Gastrocnemius medialis (tissue), 4 donors: Measurements from ENCODE around the gene ZBP1. TPM values are rescaled to one million over a fixed set of nuclear protein-coding genes. Genes with fewer than 3 reads are reported as not detected.

Experiments
- ATAC-seq, 2 donors: fragments of 150-250 bp; one replicate each; pipeline ENCODE4 v1.9.1; 2016
- DNase-seq, 2 donors: peaks; one replicate each; pipeline ENCODE4 v3.0.0-alpha.2; 2019
- H3K27ac ChIP-seq, 4 donors: fragments of 200-600 bp; sonication (generic); 1 replicate in 1 of 4; 2 replicates in 3 of 4; pipeline ENCODE4 v1.5.1; 2016 to 2018; ENCODE audit warnings: mild to moderate bottlenecking in 2 of 4, moderate library complexity in 1 of 4
- H3K27me3 ChIP-seq, 3 donors: fragments of 200-600 bp; sonication (generic) in 2 of 3; 1 replicate in 1 of 3; 2 replicates in 2 of 3; pipeline versions ENCODE4 v1.5.1 to v1.6.0; 2016 to 2019; ENCODE audit warnings: mild to moderate bottlenecking in 1 of 3, moderate library complexity in 1 of 3
- H3K36me3 ChIP-seq, 2 donors: fragments of 200-600 bp; sonication (generic) in 1 of 2; one replicate each; pipeline ENCODE4 v1.5.1; 2017 to 2018
- H3K4me1 ChIP-seq, 2 donors: fragments of 200-600 bp; sonication (generic) in 1 of 2; one replicate each; pipeline ENCODE4 v1.5.1; 2016 to 2017; ENCODE audit warnings: mild to moderate bottlenecking in 2 of 2
- H3K4me3 ChIP-seq, 4 donors: fragments of 200-600 bp; sonication (generic) in 3 of 4; 1 replicate in 1 of 4; 2 replicates in 3 of 4; pipeline ENCODE4 v1.5.1; 2016 to 2019; ENCODE audit warnings: mild to moderate bottlenecking in 2 of 4
- H3K9me3 ChIP-seq, 3 donors: fragments of 200-600 bp; sonication (generic) in 2 of 3; 1 replicate in 1 of 3; 2 replicates in 2 of 3; pipeline ENCODE4 v1.5.1; 2016 to 2019
- POLR2A ChIP-seq, 2 donors: fragments of 450-650 bp; IDR thresholded peaks; one replicate each; pipeline ENCODE4 v1.6.1; 2017; ENCODE audit warnings: antibody characterized with exemption in 2 of 2, mild to moderate bottlenecking in 2 of 2, moderate library complexity in 2 of 2
- in situ Hi-C, 4 donors: fragments of 200-750 bp; cut with MboI; loops; one replicate each; pipeline versions ENCODE4 v1.15.0 to v1.8.0; 2017; ENCODE audit warnings: low sequenced_read_pairs in 4 of 4
- intact Hi-C: fragments of 100-400 bp; cut with DNase I; formaldehyde crosslinking; loops from one replicate; pipeline ENCODE4 v1.15.1; 2023; ENCODE audit warnings: low total_unique reads
- total RNA-seq, 4 donors: library from RNA; depleted of rRNA; stranded (reverse); fragments of >200 nt; gene quantifications; one replicate each; pipeline versions ENCODE4 v1.1.0 to v1.2.3, GENCODE V29; 2016
- TF ChIP-seq, protein P1 (sequence below), 5 experiments: fragments of 450-650 bp in 3 of 5; fragments of 200-600 bp in 2 of 5; sonication (generic) in 2 of 5; IDR thresholded peaks in 4 of 5; conservative IDR thresholded peaks in 1 of 5; 1 replicate in 4 of 5; 2 replicates in 1 of 5; pipeline ENCODE4 v1.5.1; 2016 to 2019; ENCODE audit warnings: antibody characterized with exemption in 5 of 5, mild to moderate bottlenecking in 3 of 5, moderate library complexity in 3 of 5

The ZBP1 gene
- total RNA-seq, 4 donors from 2014 or later = not detected

DNA sequence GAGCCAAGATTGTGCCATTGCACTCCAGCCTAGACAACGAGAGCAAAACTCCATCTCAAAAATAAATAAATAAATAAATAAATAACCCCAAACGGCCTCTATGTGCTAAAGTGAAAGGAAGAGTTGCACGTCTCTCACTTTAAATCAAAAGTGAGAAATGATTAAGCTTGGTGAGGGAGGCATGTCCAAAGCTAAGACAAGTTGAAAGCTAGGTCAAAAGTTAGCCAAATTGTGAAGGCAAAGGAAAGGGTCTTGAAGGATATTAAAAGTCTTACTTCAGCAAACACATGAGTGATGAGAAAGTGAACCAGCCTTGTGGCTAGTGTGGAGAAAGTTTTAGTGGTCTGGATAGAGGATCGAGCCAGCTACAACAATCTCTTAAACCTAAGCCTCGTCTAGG, 14.3 kb downstream of the ZBP1 start:
- H3K36me3 ChIP-seq = no peaks in the 10 kb centered on the region
- intact Hi-C loops = loop anchor here (5.0 kb wide), 1 partner anchor 1186 kb away; no protein-coding TSS in a partner anchor
- H3K27me3 ChIP-seq = peaks cover 0 to 3% (median 0%) of the 10 kb centered on the region in 3 donors
- TF ChIP-seq POLR2A (IDR thresholded peaks at IDR 0.05) = no peak
- TF ChIP-seq, protein P1, sequence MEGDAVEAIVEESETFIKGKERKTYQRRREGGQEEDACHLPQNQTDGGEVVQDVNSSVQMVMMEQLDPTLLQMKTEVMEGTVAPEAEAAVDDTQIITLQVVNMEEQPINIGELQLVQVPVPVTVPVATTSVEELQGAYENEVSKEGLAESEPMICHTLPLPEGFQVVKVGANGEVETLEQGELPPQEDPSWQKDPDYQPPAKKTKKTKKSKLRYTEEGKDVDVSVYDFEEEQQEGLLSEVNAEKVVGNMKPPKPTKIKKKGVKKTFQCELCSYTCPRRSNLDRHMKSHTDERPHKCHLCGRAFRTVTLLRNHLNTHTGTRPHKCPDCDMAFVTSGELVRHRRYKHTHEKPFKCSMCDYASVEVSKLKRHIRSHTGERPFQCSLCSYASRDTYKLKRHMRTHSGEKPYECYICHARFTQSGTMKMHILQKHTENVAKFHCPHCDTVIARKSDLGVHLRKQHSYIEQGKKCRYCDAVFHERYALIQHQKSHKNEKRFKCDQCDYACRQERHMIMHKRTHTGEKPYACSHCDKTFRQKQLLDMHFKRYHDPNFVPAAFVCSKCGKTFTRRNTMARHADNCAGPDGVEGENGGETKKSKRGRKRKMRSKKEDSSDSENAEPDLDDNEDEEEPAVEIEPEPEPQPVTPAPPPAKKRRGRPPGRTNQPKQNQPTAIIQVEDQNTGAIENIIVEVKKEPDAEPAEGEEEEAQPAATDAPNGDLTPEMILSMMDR (IDR thresholded peaks at IDR 0.05 in 4 of 5, conservative IDR thresholded peaks at IDR 0.05 in 1 of 5) = no peak
- in situ Hi-C loops = loop anchor here in 1 of 4 donors (10.0 kb wide), 1 partner anchor 609 kb away; no protein-coding TSS in a partner anchor
- no peak overlapping the region for H3K27ac ChIP-seq
- H3K4me3 ChIP-seq = no peak overlapping the region
- DNase-seq (no peak), ATAC-seq (no peak)
- no peaks in the 10 kb centered on the region for H3K9me3 ChIP-seq
- no peaks in the 10 kb centered on the region for H3K4me1 ChIP-seq

- Histone ChIP-seq H3K36me3 (no peaks in the 10 kb centered on the region), H3K27me3 (no peaks in the 10 kb centered on the region), H3K9me3 (no peaks in the 10 kb centered on the region), H3K4me3 (no peak overlapping the region), H3K27ac (no peak overlapping the region), H3K4me1 (no peaks in the 10 kb centered on the region)
- ATAC-seq = no peak
- DNase-seq = no peak
- TF ChIP-seq POLR2A (IDR thresholded peaks at IDR 0.05) = no peak
- TF ChIP-seq, protein P1 (IDR thresholded peaks at IDR 0.05 in 4 of 5, conservative IDR thresholded peaks at IDR 0.05 in 1 of 5) = no peak
- in situ Hi-C loops (loop anchor here in 1 of 4 donors (10.0 kb wide), 1 partner anchor 610 kb away; no protein-coding TSS in a partner anchor), intact Hi-C loops (loop anchor here (5.0 kb wide), 1 partner anchor 1187 kb away; no protein-coding TSS in a partner anchor)
Observed at GRCh38 chr20:57605045-57605444, 15.2 kb downstream of the ZBP1 start.

GRCh38 chr20:57603120-57603519, 17.1 kb downstream of the ZBP1 start:
- in situ Hi-C loops = loop anchor here (5.0 to 10.0 kb wide), 4 partner anchors 604 to 614 kb away; no protein-coding TSS in a partner anchor
- no peak overlapping the region for H3K27ac ChIP-seq
- no peak for TF ChIP-seq POLR2A (IDR thresholded peaks at IDR 0.05)
- TF ChIP-seq, protein P1 (IDR thresholded peaks at IDR 0.05 in 4 of 5, conservative IDR thresholded peaks at IDR 0.05 in 1 of 5) = no peak
- DNase-seq (no peak), ATAC-seq (no peak)
- H3K36me3 ChIP-seq = no peaks in the 10 kb centered on the region
- H3K4me1 ChIP-seq = no peaks in the 10 kb centered on the region
- intact Hi-C loops = no loop called here
- H3K9me3 ChIP-seq = no peaks in the 10 kb centered on the region
- H3K27me3 ChIP-seq = no peaks in the 10 kb centered on the region
- no peak overlapping the region for H3K4me3 ChIP-seq

GRCh38 chr20:57601737-57602136, 18.5 kb downstream of the ZBP1 start:
- ATAC-seq = no peak
- H3K9me3 ChIP-seq = no peaks in the 10 kb centered on the region
- in situ Hi-C loops = loop anchor here (5.0 to 10.0 kb wide), 4 partner anchors 606 to 616 kb away; no protein-coding TSS in a partner anchor
- no peaks in the 10 kb centered on the region for H3K27me3 ChIP-seq
- intact Hi-C loops = no loop called here
- no peak for TF ChIP-seq POLR2A (IDR thresholded peaks at IDR 0.05)
- TF ChIP-seq, protein P1 (IDR thresholded peaks at IDR 0.05 in 4 of 5, conservative IDR thresholded peaks at IDR 0.05 in 1 of 5) = no peak
- peaks cover 0 to 4% of the 10 kb centered on the region in 2 donors for H3K4me1 ChIP-seq
- no peak overlapping the region for H3K4me3 ChIP-seq
- no peak overlapping the region for H3K27ac ChIP-seq
- H3K36me3 ChIP-seq = no peaks in the 10 kb centered on the region
- DNase-seq = no peak

GRCh38 chr20:57601211-57601570, 19.0 kb downstream of the ZBP1 start:
- DNase-seq = no peak
- TF ChIP-seq POLR2A (IDR thresholded peaks at IDR 0.05) = no peak
- TF ChIP-seq, protein P1 (IDR thresholded peaks at IDR 0.05 in 4 of 5, conservative IDR thresholded peaks at IDR 0.05 in 1 of 5) = no peak
- H3K9me3 ChIP-seq = no peaks in the 10 kb centered on the region
- in situ Hi-C loops (loop anchor here (5.0 to 10.0 kb wide), 4 partner anchors 606 to 616 kb away; no protein-coding TSS in a partner anchor), intact Hi-C loops (no loop called here)
- H3K27ac ChIP-seq = no peak overlapping the region
- no peaks in the 10 kb centered on the region for H3K27me3 ChIP-seq
- no peak for ATAC-seq
- peaks cover 0 to 6% of the 10 kb centered on the region in 2 donors for H3K4me1 ChIP-seq
- no peak overlapping the region for H3K4me3 ChIP-seq
- H3K36me3 ChIP-seq = no peaks in the 10 kb centered on the region
